ENCODE measurements around the gene IRF7.

IRF7 gene

GRCh38 chr11:610146-610801 is 5.5 kb downstream of the IRF7 start:
- no peak for FAIRE-seq

DNA sequence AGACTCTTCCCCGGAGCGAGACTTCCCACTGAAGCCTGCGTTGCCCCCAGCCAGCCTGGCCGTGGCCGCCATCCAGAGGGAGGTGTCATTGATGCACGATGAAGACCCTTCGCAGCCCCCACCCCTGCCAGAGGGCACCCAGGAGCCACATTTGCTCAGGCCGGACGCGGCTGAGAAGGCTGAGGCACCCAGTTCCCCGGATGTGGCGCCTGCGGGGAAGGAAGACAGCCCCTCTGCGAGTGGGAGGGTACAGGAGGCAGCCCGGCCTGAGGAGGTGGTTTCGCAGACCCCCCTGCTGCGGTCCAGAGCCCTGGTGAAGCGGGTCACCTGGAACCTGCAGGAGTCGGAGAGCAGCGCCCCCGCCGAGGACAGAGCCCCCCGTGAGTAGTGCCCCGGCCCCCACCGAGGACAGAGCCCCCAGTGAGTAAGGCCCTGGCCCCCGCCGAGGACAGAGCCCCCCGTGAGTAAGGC is 6.4 kb downstream of the IRF7 start:
- DNase-seq (ENCODE audit: insufficient read length, low spot score) (no peak), FAIRE-seq (no peak)

More at GRCh38 chr11:610146-610801, 5.5 kb downstream of the IRF7 start:
- DNase-seq (ENCODE audit: insufficient read length, low spot score) = no peak

GRCh38 chr11:608791-609251 is 6.9 kb downstream of the IRF7 start:
- FAIRE-seq (no peak), DNase-seq (ENCODE audit: insufficient read length, low spot score) (no peak)

DNA sequence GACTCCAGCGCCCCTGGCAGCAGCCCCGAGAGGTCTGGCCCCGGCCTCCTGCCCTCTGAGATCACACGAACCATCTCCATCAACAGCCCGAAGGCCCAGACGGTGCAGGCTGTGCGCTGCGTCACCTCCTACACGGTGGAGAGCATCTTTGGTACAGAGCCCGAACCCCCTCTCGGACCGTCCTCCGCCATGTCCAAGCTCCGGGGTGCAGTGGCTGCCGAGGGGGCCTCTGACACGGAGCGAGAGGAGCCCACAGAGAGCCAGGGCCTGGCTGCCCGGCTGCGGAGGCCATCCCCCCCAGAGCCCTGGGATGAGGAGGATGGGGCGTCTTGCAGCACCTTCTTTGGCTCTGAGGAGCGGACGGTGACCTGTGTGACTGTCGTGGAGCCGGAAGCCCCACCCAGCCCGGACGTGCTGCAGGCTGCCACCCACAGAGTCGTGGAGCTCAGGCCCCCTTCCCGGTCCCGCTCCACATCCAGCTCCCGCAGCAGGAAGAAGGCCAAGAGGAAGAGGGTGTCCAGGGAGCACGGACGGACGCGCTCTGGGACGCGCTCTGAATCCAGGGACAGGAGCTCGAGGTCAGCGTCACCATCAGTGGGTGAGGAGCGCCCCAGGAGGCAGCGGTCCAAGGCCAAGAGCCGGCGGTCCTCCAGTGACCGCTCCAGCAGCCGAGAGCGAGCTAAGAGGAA is 7.6 kb downstream of the IRF7 start:
- FAIRE-seq (no peak), DNase-seq (ENCODE audit: insufficient read length, low spot score) (no peak)

DNA sequence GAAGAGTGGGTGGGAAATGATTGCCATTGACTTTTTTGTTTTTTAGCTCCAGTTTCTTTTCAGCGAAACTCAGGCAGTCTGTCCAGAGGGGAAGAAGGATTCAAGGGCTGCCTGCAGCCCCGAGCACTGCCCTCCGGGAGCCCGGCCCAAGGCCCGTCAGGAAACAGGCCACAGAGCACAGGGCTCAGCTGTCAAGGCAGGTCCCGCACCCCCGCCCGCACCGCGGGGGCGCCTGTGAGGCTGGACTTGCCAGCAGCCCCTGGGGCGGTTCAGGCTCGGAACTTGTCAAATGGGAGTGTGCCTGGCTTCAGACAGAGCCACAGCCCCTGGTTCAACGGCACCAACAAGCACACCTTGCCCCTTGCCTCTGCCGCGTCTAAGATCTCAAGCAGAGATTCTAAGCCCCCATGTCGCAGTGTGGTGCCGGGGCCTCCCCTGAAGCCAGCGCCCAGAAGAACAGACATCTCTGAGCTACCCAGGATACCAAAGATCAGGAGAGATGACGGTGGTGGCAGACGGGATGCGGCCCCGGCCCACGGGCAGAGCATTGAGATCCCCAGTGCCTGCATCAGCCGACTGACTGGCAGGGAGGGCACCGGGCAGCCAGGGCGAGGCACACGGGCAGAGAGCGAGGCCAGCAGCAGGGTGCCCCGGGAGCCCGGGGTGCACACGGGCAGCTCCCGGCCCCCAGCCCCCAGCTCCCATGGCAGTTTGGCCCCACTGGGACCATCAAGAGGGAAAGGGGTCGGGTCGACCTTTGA is 8.6 kb downstream of the IRF7 start:
- no peak for DNase-seq (ENCODE audit: insufficient read length, low spot score)
- FAIRE-seq = no peak

- DNase-seq (ENCODE audit: insufficient read length, low spot score) = no peak
- FAIRE-seq = no peak
Observed at GRCh38 chr11:606245-606644, 9.5 kb downstream of the IRF7 start.

- no peak for DNase-seq (ENCODE audit: insufficient read length, low spot score)
- FAIRE-seq = no peak
Observed at GRCh38 chr11:605286-606129, 10.2 kb downstream of the IRF7 start.

- DNase-seq (ENCODE audit: insufficient read length, low spot score) (no peak), FAIRE-seq (no peak)
Observed at GRCh38 chr11:603154-603553, 12.6 kb downstream of the IRF7 start.

DNA sequence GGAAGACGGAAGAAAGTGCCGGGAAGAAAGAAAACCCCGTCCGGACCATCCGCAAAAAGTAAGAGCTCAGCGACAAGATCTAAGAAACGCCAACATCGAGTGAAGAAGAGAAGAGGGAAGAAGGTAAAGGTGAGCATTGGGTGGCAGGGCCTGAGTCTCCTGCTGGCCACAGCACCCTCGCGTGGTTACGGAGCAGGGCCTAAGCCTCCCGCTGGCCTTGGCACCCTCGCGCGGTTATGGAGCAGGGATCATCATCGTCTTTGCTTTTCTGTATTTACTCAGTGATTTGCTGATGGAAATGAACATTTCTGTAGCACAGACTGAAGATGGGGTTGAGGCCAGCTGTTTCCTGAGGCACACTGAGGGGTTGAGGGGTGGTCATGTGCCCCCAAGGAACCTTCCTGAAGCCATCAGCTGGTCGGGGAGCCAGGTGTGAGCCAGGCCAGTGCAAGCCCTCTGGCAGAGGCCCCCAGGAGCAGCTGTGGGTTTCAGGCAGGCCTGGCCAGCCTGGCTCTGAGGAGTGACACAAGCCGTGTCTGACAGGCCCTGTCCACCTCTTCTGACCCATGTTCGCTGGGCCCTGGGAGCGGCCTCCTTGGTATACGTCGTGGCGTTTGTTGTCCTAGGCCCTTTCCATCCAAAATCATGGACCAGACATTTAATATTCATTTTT is 14.0 kb downstream of the IRF7 start:
- FAIRE-seq = no peak
- no peak for DNase-seq (ENCODE audit: insufficient read length, low spot score)

- DNase-seq (ENCODE audit: insufficient read length, low spot score) = no peak
- no peak for FAIRE-seq
Observed at GRCh38 chr11:598005-598680, 17.6 kb downstream of the IRF7 start.

- DNase-seq (ENCODE audit: insufficient read length, low spot score) = no peak
- FAIRE-seq = no peak
Observed at GRCh38 chr11:597166-597725, 18.5 kb downstream of the IRF7 start.

DNA sequence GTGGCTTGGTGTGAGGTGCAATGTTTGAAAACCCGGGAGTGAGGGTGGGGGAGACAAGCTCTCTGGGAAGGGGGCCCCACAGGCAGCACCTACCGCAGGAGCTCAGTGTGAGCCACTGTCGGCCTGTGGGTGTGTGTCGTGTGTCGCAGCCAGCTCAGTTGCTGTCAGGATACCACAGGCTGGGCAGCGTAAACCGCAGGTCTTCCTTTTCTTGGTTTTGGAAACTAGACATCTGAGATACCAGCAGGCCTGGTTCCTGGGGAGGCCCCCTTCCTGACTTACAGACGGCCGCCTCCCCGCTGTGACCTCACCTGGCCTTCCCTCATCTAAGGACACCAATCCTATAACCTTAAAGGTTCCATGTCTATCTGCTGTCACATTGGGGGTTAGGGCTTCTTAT is 19.4 kb downstream of the IRF7 start:
- DNase-seq (ENCODE audit: insufficient read length, low spot score) (no peak), FAIRE-seq (no peak)

- DNase-seq (ENCODE audit: insufficient read length, low spot score) = no peak
- no peak for FAIRE-seq
Observed at GRCh38 chr11:595400-595799, 20.4 kb downstream of the IRF7 start.

GRCh38 chr11:593347-593746 is 22.4 kb downstream of the IRF7 start:
- DNase-seq (ENCODE audit: insufficient read length, low spot score) (no peak), FAIRE-seq (no peak)

DNA sequence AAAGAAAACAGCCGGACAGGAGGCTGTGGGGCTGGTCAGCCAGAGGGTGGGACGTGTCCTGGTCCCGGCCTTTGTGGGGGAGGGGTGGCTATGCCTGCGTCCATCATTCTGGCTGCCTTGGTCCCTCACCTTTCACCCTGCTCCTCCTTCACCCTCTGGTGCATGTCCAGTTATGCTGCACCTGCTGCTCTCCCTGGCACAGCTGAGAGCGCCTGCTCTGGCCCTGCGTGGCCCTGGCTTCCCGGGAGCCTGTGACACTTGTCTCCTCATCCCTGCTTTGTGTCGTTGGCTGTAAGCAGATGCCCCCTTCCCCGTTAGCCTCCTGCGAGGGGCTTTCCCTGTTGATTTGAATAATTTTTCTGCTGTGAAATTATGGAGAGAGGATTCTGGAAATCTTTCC is 22.8 kb downstream of the IRF7 start:
- DNase-seq (ENCODE audit: insufficient read length, low spot score) = no peak
- FAIRE-seq = no peak

DNA sequence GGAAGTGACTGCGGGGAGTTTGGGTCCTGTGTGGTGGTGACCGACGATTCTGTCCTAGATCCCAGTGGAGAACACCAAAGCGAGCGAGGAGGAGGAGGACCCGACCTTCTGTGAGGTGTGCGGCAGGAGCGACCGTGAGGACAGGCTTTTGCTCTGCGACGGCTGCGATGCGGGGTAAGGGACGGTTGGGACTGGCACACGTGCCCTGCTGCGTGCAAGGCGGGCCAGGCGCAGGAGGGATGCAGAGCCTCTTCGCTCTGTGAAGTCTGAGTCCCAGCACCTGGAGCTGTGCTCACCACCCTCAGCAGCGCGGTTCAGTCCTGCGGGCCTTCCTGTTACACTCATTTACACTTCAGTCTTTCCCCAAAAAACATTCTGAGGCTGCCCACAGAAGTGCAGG is 23.2 kb downstream of the IRF7 start:
- FAIRE-seq (peak; percentile 31), DNase-seq (ENCODE audit: insufficient read length, low spot score) (no peak)

DNA sequence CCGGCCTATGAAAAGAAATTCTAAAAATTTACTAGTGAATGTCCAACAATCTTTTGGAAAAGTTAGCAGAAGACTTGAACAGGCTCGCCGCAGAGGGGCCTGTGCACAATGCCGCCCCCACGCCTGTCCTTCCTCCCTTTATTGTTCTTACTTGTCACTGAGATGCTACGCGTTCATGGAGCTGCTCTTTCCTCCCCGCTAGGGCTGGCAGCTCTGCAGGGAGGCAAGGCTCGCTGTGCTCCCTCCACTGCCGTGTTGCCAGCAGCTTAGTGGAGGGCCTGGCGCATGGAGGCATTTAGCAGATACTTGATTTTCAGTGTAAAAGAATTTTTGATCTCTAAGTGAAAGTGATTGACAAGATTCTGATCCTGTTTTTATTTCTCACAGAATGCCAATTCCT is 24.8 kb downstream of the IRF7 start:
- DNase-seq (ENCODE audit: insufficient read length, low spot score) (no peak), FAIRE-seq (no peak)

GRCh38 chr11:589798-590197 is 26.0 kb downstream of the IRF7 start:
- no peak for DNase-seq (ENCODE audit: insufficient read length, low spot score)
- no peak for FAIRE-seq

DNA sequence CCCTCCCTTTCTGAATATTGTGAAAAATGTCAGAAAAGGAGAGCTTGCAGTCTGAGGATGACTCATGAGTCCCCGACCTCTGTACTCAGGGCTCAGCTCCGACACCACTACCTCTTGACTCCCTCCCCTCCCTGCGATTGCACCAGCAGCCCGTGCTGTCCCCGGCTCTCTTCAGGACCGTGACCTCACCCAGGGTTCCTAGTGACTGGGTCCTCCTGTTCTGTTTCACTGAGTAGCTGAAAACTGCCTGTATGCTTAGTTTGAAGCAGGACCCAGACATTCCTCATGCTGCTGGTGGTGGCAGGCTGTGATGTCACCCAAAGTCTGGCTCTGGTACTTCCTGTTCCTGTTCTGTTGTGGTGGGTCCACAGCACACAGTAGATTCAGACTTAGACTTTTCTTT is 27.8 kb downstream of the IRF7 start:
- DNase-seq (ENCODE audit: insufficient read length, low spot score) (peak; percentile 43), FAIRE-seq (no peak)

All from HTR-8/SVneo (cell line).